ENCODE data around the gene ZCWPW2.
A peak's percentile ranks its signal among the peaks of the same experiment; 100 is the strongest.

Gene ZCWPW2, protein sequence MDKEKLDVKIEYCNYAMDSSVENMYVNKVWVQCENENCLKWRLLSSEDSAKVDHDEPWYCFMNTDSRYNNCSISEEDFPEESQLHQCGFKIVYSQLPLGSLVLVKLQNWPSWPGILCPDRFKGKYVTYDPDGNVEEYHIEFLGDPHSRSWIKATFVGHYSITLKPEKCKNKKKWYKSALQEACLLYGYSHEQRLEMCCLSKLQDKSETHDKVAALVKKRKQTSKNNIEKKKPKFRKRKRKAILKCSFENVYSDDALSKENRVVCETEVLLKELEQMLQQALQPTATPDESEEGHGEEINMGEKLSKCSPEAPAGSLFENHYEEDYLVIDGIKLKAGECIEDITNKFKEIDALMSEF

GRCh38 chr3:28348629-28349468 is at the start of gene ZCWPW2, which contains the start of gene AZI2:
ZCWPW2 (plus strand) TSS chr3:28348721; CDS start chr3:28413069, 64,348 bp downstream.
AZI2 (minus strand) TSS chr3:28348824; CDS start chr3:28340617, 8,207 bp downstream.
- peak within 1 kb of the TSS; percentile 87 for H3K4me3 ChIP-seq (replicated peaks; ENCODE audit: low read depth, low read length)
- TF ChIP-seq CTCF (IDR thresholded peaks at IDR 0.05; ENCODE audit: low read depth, low read length, missing control alignments), result no peak
- peak; percentile 82 for DNase-seq (ENCODE audit: extremely low read depth, low read depth)

DNA sequence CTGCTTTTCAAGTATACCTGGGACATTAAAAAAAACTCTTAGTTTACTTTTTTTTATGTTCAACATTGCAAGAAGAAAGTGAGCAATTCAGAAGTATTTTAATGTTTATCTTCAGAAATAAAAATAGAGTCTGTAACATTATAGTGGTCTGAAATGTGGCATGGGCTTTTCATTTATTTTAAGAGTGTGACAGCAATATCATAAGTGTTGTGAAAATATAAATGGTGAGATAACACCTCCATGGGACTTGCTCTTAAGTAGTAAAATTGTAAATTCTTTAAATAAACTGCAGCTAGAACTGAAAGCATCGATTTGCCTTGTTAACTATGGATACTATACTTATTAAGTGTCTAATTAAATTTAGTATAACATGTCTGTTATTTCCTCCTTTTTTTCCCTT is 48.8 kb upstream of the ZCWPW2 start:
- TF ChIP-seq CTCF (IDR thresholded peaks at IDR 0.05; ENCODE audit: low read depth, low read length, missing control alignments), result no peak
- H3K4me3 ChIP-seq (replicated peaks; ENCODE audit: low read depth, low read length), result no peak overlapping the region
- DNase-seq (ENCODE audit: extremely low read depth, low read depth), result no peak

GRCh38 chr3:28300345-28300962 is 48.1 kb upstream of the ZCWPW2 start:
- H3K4me3 ChIP-seq (replicated peaks; ENCODE audit: low read depth, low read length), result no peak overlapping the region
- DNase-seq (ENCODE audit: extremely low read depth, low read depth), result no peak
- no peak for TF ChIP-seq CTCF (IDR thresholded peaks at IDR 0.05; ENCODE audit: low read depth, low read length, missing control alignments)

- no peak overlapping the region for H3K4me3 ChIP-seq (replicated peaks; ENCODE audit: low read depth, low read length)
- DNase-seq (ENCODE audit: extremely low read depth, low read depth), result no peak
- no peak for TF ChIP-seq CTCF (IDR thresholded peaks at IDR 0.05; ENCODE audit: low read depth, low read length, missing control alignments)
These were observed 46.8 kb upstream of the ZCWPW2 start for GRCh38 chr3:28301688-28302087.

- no peak for TF ChIP-seq CTCF (IDR thresholded peaks at IDR 0.05; ENCODE audit: low read depth, low read length, missing control alignments)
- no peak overlapping the region for H3K4me3 ChIP-seq (replicated peaks; ENCODE audit: low read depth, low read length)
- DNase-seq (ENCODE audit: extremely low read depth, low read depth), result no peak
These were observed 40.3 kb upstream of the ZCWPW2 start for GRCh38 chr3:28308196-28308595.

- H3K4me3 ChIP-seq (replicated peaks; ENCODE audit: low read depth, low read length), result no peak overlapping the region
- no peak for TF ChIP-seq CTCF (IDR thresholded peaks at IDR 0.05; ENCODE audit: low read depth, low read length, missing control alignments)
- no peak for DNase-seq (ENCODE audit: extremely low read depth, low read depth)
These were observed 32.8 kb upstream of the ZCWPW2 start for GRCh38 chr3:28315711-28316110.
